Peyer's patch (tissue), 4 donors: ENCODE results near the gene ABCD1. TPM values are rescaled to one million over a fixed set of nuclear protein-coding genes. Genes with fewer than 3 reads are reported as not detected.
"Not testable (repeated sequence)": the region's sequence is repeated elsewhere in the genome, so short reads cannot be mapped to it uniquely, and the experiment has no call there.

ENCODE experiments used
- DNase-seq, 3 donors: peaks; one replicate each; pipeline ENCODE4 v3.0.0-alpha.2; 2017 to 2019
- H3K27ac ChIP-seq, 4 donors: fragments of 200-600 bp; sonication (generic); one replicate each; pipeline ENCODE4 v1.5.1; 2016 to 2019
- H3K27me3 ChIP-seq, 2 donors: fragments of 200-600 bp; sonication (generic); one replicate each; pipeline ENCODE4 v1.5.1; 2019
- H3K36me3 ChIP-seq, 3 donors: fragments of 200-600 bp; sonication (generic); one replicate each; pipeline ENCODE4 v1.5.1; 2016 to 2019
- H3K4me1 ChIP-seq, 4 donors: fragments of 200-600 bp; sonication (generic); one replicate each; pipeline ENCODE4 v1.5.1; 2016 to 2019
- H3K4me3 ChIP-seq, 4 donors: fragments of 200-600 bp; sonication (generic); 1 replicate in 3 of 4; 2 replicates in 1 of 4; pipeline ENCODE4 v1.5.1; 2016 to 2019; ENCODE audit warnings: mild to moderate bottlenecking in 1 of 4
- H3K9me3 ChIP-seq, 4 donors: fragments of 200-600 bp; sonication (generic); one replicate each; pipeline ENCODE4 v1.5.1; 2016 to 2019; ENCODE audit warnings: mild to moderate bottlenecking in 1 of 4
- CTCF ChIP-seq, 6 experiments: fragments of 450-650 bp in 4 of 6; fragments of 200-600 bp in 2 of 6; sonication (generic) in 1 of 6; IDR thresholded peaks; one replicate each; pipeline ENCODE4 v1.5.1; 2017 to 2019; ENCODE audit warnings: antibody characterized with exemption in 6 of 6, mild to moderate bottlenecking in 3 of 6, moderate library complexity in 1 of 6
- POLR2A ChIP-seq, 2 donors: fragments of 450-650 bp; IDR thresholded peaks; one replicate each; pipeline ENCODE4 v1.5.1; 2017; ENCODE audit warnings: antibody characterized with exemption in 2 of 2, mild to moderate bottlenecking in 2 of 2, moderate library complexity in 2 of 2
- total RNA-seq, 4 donors: library from RNA; depleted of rRNA; stranded (reverse); fragments of >200 nt; gene quantifications; one replicate each; pipeline ENCODE4 v1.1.0, GENCODE V29; 2016

ABCD1 gene
- total RNA-seq, 4 donors from 2014 or later: 14.9 to 94.2 (median 68.0) TPM

GRCh38 chrX:153744210-153745066, 19.8 kb downstream of the ABCD1 start:
- DNase-seq: peak in 1 of 3 donors; percentile 50
- peaks cover 0 to 20% (median 0%) of the 10 kb centered on the region in 4 donors for H3K4me1 ChIP-seq
- H3K27ac ChIP-seq: peak overlapping the region in 2 of 4 donors; percentile 67 to 82
- peak in 2 of 6 experiments; percentile 5 to 11 for TF ChIP-seq CTCF (IDR thresholded peaks at IDR 0.05)
- TF ChIP-seq POLR2A (IDR thresholded peaks at IDR 0.05): no peak
- peak overlapping the region in 2 of 4 donors; percentile 22 to 34 for H3K4me3 ChIP-seq
- no peaks in the 10 kb centered on the region for H3K27me3 ChIP-seq
- no peaks in the 10 kb centered on the region for H3K36me3 ChIP-seq
- H3K9me3 ChIP-seq: no peaks in the 10 kb centered on the region

- not testable (repeated sequence) for H3K27ac ChIP-seq, H3K27me3 ChIP-seq, H3K36me3 ChIP-seq, H3K9me3 ChIP-seq, H3K4me3 ChIP-seq
- DNase-seq: peak; percentile 29 to 48 (median 35)
- H3K4me1 ChIP-seq: peaks cover 0 to 17% (median 0%) of the 10 kb centered on the region in 4 donors
Measured at GRCh38 chrX:153745067-153745433, 20.4 kb downstream of the ABCD1 start.

- no peaks in the 10 kb centered on the region for H3K36me3 ChIP-seq
- peaks cover 0 to 13% (median 0%) of the 10 kb centered on the region in 4 donors for H3K4me1 ChIP-seq
- no peak for TF ChIP-seq POLR2A (IDR thresholded peaks at IDR 0.05)
- no peak for TF ChIP-seq CTCF (IDR thresholded peaks at IDR 0.05)
- no peak overlapping the region for H3K4me3 ChIP-seq
- no peaks in the 10 kb centered on the region for H3K27me3 ChIP-seq
- no peak overlapping the region for H3K27ac ChIP-seq
- no peaks in the 10 kb centered on the region for H3K9me3 ChIP-seq
- no peak for DNase-seq
Measured at GRCh38 chrX:153746359-153746758, 21.7 kb downstream of the ABCD1 start.

- not testable (repeated sequence) for H3K27me3 ChIP-seq, H3K36me3 ChIP-seq, H3K9me3 ChIP-seq, H3K27ac ChIP-seq, H3K4me3 ChIP-seq, DNase-seq
- peaks cover 0 to 13% (median 0%) of the 10 kb centered on the region in 4 donors for H3K4me1 ChIP-seq
Measured at GRCh38 chrX:153746991-153747390, 22.3 kb downstream of the ABCD1 start.

- not testable (repeated sequence) for H3K27me3 ChIP-seq, H3K27ac ChIP-seq, H3K9me3 ChIP-seq, H3K4me3 ChIP-seq, H3K4me1 ChIP-seq, DNase-seq, H3K36me3 ChIP-seq
Measured at GRCh38 chrX:153749017-153749416, 24.4 kb downstream of the ABCD1 start.

GRCh38 chrX:153750127-153750774, 25.6 kb downstream of the ABCD1 start:
- Histone ChIP-seq H3K27ac (no peak overlapping the region), H3K4me3 (no peak overlapping the region), H3K9me3 (no peaks in the 10 kb centered on the region), H3K36me3 (no peaks in the 10 kb centered on the region), H3K27me3 (no peaks in the 10 kb centered on the region), H3K4me1 (no peaks in the 10 kb centered on the region)
- TF ChIP-seq CTCF (IDR thresholded peaks at IDR 0.05) (no peak), POLR2A (IDR thresholded peaks at IDR 0.05) (no peak)
- no peak for DNase-seq

- Histone ChIP-seq H3K27ac (no peak overlapping the region), H3K27me3 (no peaks in the 10 kb centered on the region), H3K4me3 (no peak overlapping the region), H3K4me1 (no peaks in the 10 kb centered on the region), H3K9me3 (no peaks in the 10 kb centered on the region), H3K36me3 (no peaks in the 10 kb centered on the region)
- no peak for DNase-seq
- TF ChIP-seq CTCF (IDR thresholded peaks at IDR 0.05) (no peak), POLR2A (IDR thresholded peaks at IDR 0.05) (no peak)
Measured at GRCh38 chrX:153755136-153755535, 30.5 kb downstream of the ABCD1 start.
